OCI-LY7 (cell line): ENCODE results near the gene SCN4A. TPM values are rescaled to one million over a fixed set of nuclear protein-coding genes. Genes with fewer than 3 reads are reported as not detected.

Source experiments
- BruUV-seq: library from RNA; stranded (reverse); fragments of 400-500 nt; replicated peaks from 2 replicates; lab custom pipeline; 2021; lab: Mats Ljungman, UMichigan
- CTCF ChIA-PET: fragments of 300-600 bp; sonication (Branson Sonifier 250); formaldehyde crosslinking; loops from one replicate; lab custom pipeline; 2022; ENCODE audit warnings: antibody characterized with exemption; ENCODE audit not compliant: unreplicated experiment; lab: Charles Lee
- POLR2A ChIA-PET: fragments of 300-600 bp; sonication (Branson Sonifier 250); formaldehyde crosslinking; loops from one replicate; lab custom pipeline; 2022; ENCODE audit warnings: antibody characterized with exemption; lab: Charles Lee
- DNase-seq: peaks from one replicate; pipeline ENCODE4 v3.0.0-alpha.2; 2015; ENCODE audit warnings: low spot score
- H2AFZ ChIP-seq: fragments of 200-600 bp; sonication (generic), shearing (Covaris generic); 2 replicates; pipeline ENCODE4 v1.6.1; 2014; ENCODE audit warnings: mild to moderate bottlenecking, antibody characterized with exemption, low read length, moderate library complexity
- H3K27ac ChIP-seq: fragments of 200-600 bp; sonication (generic); 2 replicates; pipeline ENCODE4 v1.5.1; 2014; ENCODE audit warnings: mixed run types, low read depth, mild to moderate bottlenecking, moderate library complexity, low read length, inconsistent platforms; ENCODE audit not compliant: poor library complexity, severe bottlenecking
- H3K36me3 ChIP-seq: fragments of 200-600 bp; sonication (generic); 2 replicates; pipeline ENCODE4 v1.6.1; 2014; ENCODE audit warnings: mild to moderate bottlenecking, antibody characterized with exemption, low read length, moderate library complexity, mixed read lengths; ENCODE audit not compliant: insufficient read depth
- H3K4me1 ChIP-seq: fragments of 200-600 bp; sonication (generic); 2 replicates; pipeline ENCODE4 v1.5.1; 2014; ENCODE audit warnings: mild to moderate bottlenecking, low read length; ENCODE audit not compliant: insufficient read depth, poor library complexity, severe bottlenecking
- H3K4me2 ChIP-seq: fragments of 200-600 bp; sonication (generic); 2 replicates; pipeline ENCODE4 v1.6.1; 2014; ENCODE audit warnings: mild to moderate bottlenecking, low read length
- H3K4me3 ChIP-seq: fragments of 200-600 bp; sonication (generic); 2 replicates; pipeline ENCODE4 v1.5.1; 2014; ENCODE audit warnings: mild to moderate bottlenecking, low read depth, low read length; ENCODE audit not compliant: poor library complexity, severe bottlenecking
- H3K79me2 ChIP-seq: fragments of 200-600 bp; sonication (generic); 2 replicates; pipeline ENCODE4 v1.6.1; 2016; ENCODE audit warnings: low read depth, mild to moderate bottlenecking, low read length, moderate library complexity, mixed read lengths; ENCODE audit not compliant: insufficient read depth
- H3K9me2 ChIP-seq: fragments of 200-600 bp; sonication (generic); 2 replicates; pipeline ENCODE4 v1.6.1; 2016; ENCODE audit warnings: mild to moderate bottlenecking, low read length, mixed read lengths; ENCODE audit not compliant: insufficient read depth
- H3K9me3 ChIP-seq: fragments of 200-600 bp; sonication (generic); 2 replicates; pipeline ENCODE4 v1.6.1; 2014; ENCODE audit warnings: mild to moderate bottlenecking, mixed run types, low read length, mixed read lengths
- H4K20me1 ChIP-seq: fragments of 200-600 bp; sonication (generic); 2 replicates; pipeline ENCODE4 v1.6.1; 2014; ENCODE audit warnings: mild to moderate bottlenecking, antibody characterized with exemption, low read length, moderate library complexity, mixed read lengths; ENCODE audit not compliant: insufficient read depth
- EZH2phosphoT487 ChIP-seq: fragments of 200-600 bp; sonication (generic); IDR thresholded peaks from 2 replicates; pipeline ENCODE4 v1.6.1; 2018; ENCODE audit warnings: low read depth, borderline replicate concordance, mild to moderate bottlenecking, mixed run types, antibody characterized with exemption, low read length, moderate library complexity, mixed read lengths
- intact Hi-C: fragments of 100-400 bp; cut with micrococcal nuclease; formaldehyde crosslinking; loops from one replicate; pipeline ENCODE4 v1.10.0; 2022; ENCODE audit not compliant: unreplicated experiment
- total RNA-seq, 2 experiments: library from RNA; depleted of rRNA in 1 of 2; stranded (reverse); fragments of >200 nt in 1 of 2; shearing (Covaris generic) in 1 of 2; gene quantifications; 2 replicates each; pipeline ENCODE4 v1.2.3, GENCODE V29; 2014 to 2022
- TF ChIP-seq, protein P1 (sequence below): fragments of 200-600 bp; sonication (generic); conservative IDR thresholded peaks from 2 replicates; pipeline ENCODE4 v1.5.1; 2014; ENCODE audit warnings: mild to moderate bottlenecking, antibody characterized with exemption, low read length, moderate library complexity, mixed read lengths

SCN4A gene
- total RNA-seq, 2 experiments from 2014 or later = 6.4 to 9.0 TPM

DNA sequence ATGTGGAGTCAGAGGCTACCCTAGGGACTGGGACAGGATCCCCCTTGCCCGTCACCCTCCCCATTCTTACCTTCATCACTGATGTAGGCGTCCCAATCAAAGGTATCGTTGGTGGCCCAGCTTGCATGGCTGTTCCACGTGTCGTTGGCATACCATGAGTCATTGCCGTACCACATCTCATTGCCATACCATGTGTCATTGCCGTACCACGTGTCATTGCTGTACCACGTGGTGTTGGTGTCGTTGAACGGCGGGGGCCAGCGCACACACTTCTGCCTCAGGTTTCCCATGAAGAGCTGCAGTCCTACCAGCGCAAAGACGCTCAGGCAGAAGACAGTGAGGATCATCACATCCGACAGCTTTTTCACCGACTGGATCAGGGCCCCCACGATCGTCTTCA is 4.8 kb downstream of the SCN4A start:
- TF ChIP-seq EZH2phosphoT487 = no peak
- TF ChIP-seq, protein P1, sequence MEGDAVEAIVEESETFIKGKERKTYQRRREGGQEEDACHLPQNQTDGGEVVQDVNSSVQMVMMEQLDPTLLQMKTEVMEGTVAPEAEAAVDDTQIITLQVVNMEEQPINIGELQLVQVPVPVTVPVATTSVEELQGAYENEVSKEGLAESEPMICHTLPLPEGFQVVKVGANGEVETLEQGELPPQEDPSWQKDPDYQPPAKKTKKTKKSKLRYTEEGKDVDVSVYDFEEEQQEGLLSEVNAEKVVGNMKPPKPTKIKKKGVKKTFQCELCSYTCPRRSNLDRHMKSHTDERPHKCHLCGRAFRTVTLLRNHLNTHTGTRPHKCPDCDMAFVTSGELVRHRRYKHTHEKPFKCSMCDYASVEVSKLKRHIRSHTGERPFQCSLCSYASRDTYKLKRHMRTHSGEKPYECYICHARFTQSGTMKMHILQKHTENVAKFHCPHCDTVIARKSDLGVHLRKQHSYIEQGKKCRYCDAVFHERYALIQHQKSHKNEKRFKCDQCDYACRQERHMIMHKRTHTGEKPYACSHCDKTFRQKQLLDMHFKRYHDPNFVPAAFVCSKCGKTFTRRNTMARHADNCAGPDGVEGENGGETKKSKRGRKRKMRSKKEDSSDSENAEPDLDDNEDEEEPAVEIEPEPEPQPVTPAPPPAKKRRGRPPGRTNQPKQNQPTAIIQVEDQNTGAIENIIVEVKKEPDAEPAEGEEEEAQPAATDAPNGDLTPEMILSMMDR = no peak
- ChIA-PET CTCF (interaction anchor here (0.6 kb wide), 1 partner anchor 8 kb away, joined by 4 read pairs; no protein-coding TSS in a partner anchor), POLR2A (interaction anchor here (0.6 kb wide), 1 partner anchor 8 kb away, joined by 3 read pairs; no protein-coding TSS in a partner anchor)
- Histone ChIP-seq H3K4me3 (no peak overlapping the region), H3K9me3 (no peaks in the 10 kb centered on the region), H4K20me1 (no peaks in the 10 kb centered on the region), H3K36me3 (no peaks in the 10 kb centered on the region), H3K27ac (no peak overlapping the region), H2AFZ (no peak overlapping the region), H3K79me2 (no peaks in the 10 kb centered on the region), H3K9me2 (no peaks in the 10 kb centered on the region), H3K4me1 (no peaks in the 10 kb centered on the region), H3K4me2 (no peak overlapping the region)
- intact Hi-C loops = no loop called here
- no peak for DNase-seq
- no TSS peak for BruUV-seq

DNA sequence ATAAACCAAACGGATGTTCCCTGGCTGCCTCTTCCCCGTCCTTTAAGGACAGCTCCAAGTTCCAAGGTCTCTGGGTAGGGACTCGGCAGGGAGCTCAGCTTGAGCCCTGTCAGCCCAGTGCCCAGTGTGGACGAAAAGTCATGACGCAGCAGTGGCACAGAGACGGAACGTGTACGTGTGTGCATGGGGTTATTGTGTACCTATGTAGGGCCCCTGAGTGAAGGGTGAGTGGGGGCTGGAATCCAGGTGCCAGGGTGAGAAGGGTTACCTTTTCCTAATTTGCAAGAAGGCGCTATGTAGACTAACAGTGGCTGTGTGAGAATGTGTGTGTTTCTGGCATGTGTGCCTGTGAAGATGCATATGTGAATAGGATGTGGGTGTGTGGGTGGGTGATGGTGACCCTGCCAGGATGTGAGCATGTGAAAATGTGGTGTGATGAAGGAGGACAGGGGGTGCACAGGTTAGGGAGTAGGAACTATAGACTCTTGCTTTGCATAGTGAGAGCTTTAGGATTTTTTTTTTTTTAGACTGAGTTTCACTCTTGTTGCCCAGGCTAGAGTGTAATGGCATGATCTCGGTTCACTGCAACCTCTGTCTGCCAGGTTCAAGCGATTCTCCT is 6.0 kb downstream of the SCN4A start:
- H3K9me3 ChIP-seq = no peaks in the 10 kb centered on the region
- no peak overlapping the region for H2AFZ ChIP-seq
- no TSS peak for BruUV-seq
- H3K9me2 ChIP-seq = no peaks in the 10 kb centered on the region
- H3K4me3 ChIP-seq = no peak overlapping the region
- CTCF ChIA-PET = interaction anchor here (0.5 kb wide), 1 partner anchor 40 kb away, joined by 3 read pairs; no protein-coding TSS in a partner anchor
- no peak for DNase-seq
- no peak for TF ChIP-seq EZH2phosphoT487
- TF ChIP-seq, protein P1 = no peak
- no peak overlapping the region for H3K27ac ChIP-seq
- POLR2A ChIA-PET = interaction anchor here (1.0 kb wide), 1 partner anchor 13 kb away, joined by 3 read pairs; no protein-coding TSS in a partner anchor
- H4K20me1 ChIP-seq = no peaks in the 10 kb centered on the region
- H3K36me3 ChIP-seq = no peaks in the 10 kb centered on the region
- H3K4me2 ChIP-seq = no peak overlapping the region
- H3K79me2 ChIP-seq = no peaks in the 10 kb centered on the region
- intact Hi-C loops = no loop called here
- H3K4me1 ChIP-seq = peaks cover 5% of the 10 kb centered on the region

DNA sequence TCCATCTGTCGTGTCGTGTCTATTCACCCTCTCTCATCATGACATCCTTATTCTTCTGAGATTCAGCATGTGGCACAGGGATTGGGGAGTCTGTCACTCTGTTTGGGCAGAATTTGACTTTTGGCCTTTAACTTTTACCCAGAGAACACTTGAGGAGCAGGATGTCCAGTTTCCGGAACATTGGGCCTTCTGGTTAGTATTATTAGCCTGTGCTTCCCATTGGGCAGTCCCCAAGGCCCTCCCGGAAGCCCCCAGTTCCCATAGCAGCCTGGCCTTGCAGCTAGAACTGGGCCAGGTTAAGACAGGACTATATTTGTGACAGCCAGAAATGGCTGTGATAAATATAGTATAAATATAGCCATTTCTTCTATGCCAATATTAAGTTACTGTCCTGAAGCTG is 9.6 kb downstream of the SCN4A start:
- Histone ChIP-seq H3K4me1 (peaks cover 21% of the 10 kb centered on the region), H3K36me3 (no peaks in the 10 kb centered on the region), H3K79me2 (no peaks in the 10 kb centered on the region), H3K27ac (no peak overlapping the region), H3K9me3 (no peaks in the 10 kb centered on the region), H3K4me2 (no peak overlapping the region), H4K20me1 (no peaks in the 10 kb centered on the region), H3K4me3 (no peak overlapping the region), H3K9me2 (no peaks in the 10 kb centered on the region), H2AFZ (no peak overlapping the region)
- BruUV-seq = no TSS peak
- no peak for DNase-seq
- ChIA-PET POLR2A (no interaction called here), CTCF (no interaction called here)
- TF ChIP-seq EZH2phosphoT487 = no peak
- TF ChIP-seq, protein P1 = no peak
- intact Hi-C loops = no loop called here
